PC-3 (cell line): ENCODE measurements around the gene KCTD20. TPM values are rescaled to one million over a fixed set of nuclear protein-coding genes. Genes with fewer than 3 reads are reported as not detected.

Source experiments
- ATAC-seq: fragments of 200-7000 bp; cut with Tn5 transposase; 2 replicates; pipeline ENCODE4 v1.9.1; 2020; ENCODE audit warnings: mild to moderate bottlenecking, moderate library complexity
- BruUV-seq: library from RNA; stranded (reverse); fragments of 400-500 nt; replicated peaks from 2 replicates; lab custom pipeline; 2021; lab: Mats Ljungman, UMichigan
- CTCF ChIA-PET: fragments of 300-600 bp; sonication (Branson Sonifier 250); formaldehyde crosslinking; loops from one replicate; lab custom pipeline; 2022; ENCODE audit warnings: antibody characterized with exemption; lab: Charles Lee
- POLR2A ChIA-PET: fragments of 300-600 bp; sonication (Branson Sonifier 250); formaldehyde crosslinking; loops from one replicate; lab custom pipeline; 2022; ENCODE audit warnings: antibody characterized with exemption; ENCODE audit not compliant: unreplicated experiment; lab: Charles Lee
- DNase-seq: peaks from one replicate; pipeline ENCODE4 v3.0.0-alpha.2; 2015
- H2AFZ ChIP-seq: fragments of 300-600 bp; sonication (generic); 2 replicates; pipeline ENCODE4 v1.6.0; 2016; ENCODE audit warnings: antibody characterized with exemption, low read length
- H3F3A ChIP-seq: fragments of 300-600 bp; sonication (generic); one replicate; pipeline ENCODE4 v1.6.0; 2017; ENCODE audit warnings: antibody characterized with exemption, low read length, control low read depth, mild to moderate bottlenecking; ENCODE audit not compliant: unreplicated experiment
- H3K27ac ChIP-seq: fragments of 300-600 bp; sonication (generic); 2 replicates; pipeline ENCODE4 v1.5.1; 2016; ENCODE audit warnings: mild to moderate bottlenecking, low read length
- H3K27me3 ChIP-seq: fragments of 300-600 bp; sonication (generic); 2 replicates; pipeline ENCODE4 v1.6.1; 2016; ENCODE audit warnings: low read length, mixed read lengths
- H3K36me3 ChIP-seq: fragments of 300-600 bp; sonication (generic); 2 replicates; pipeline ENCODE4 v1.6.1; 2016; ENCODE audit warnings: low read depth, mixed run types, low read length, mixed read lengths
- H3K4me1 ChIP-seq: fragments of 300-600 bp; sonication (generic); 2 replicates; pipeline ENCODE4 v1.5.1; 2016; ENCODE audit warnings: low read length; ENCODE audit not compliant: insufficient read depth
- H3K4me2 ChIP-seq: fragments of 300-600 bp; sonication (generic); 2 replicates; pipeline ENCODE4 v1.6.0; 2016; ENCODE audit warnings: low read length
- H3K4me3 ChIP-seq: fragments of 300-600 bp; sonication (generic); 2 replicates; pipeline ENCODE4 v1.5.1; 2016; ENCODE audit warnings: mild to moderate bottlenecking, low read length, mixed read lengths
- H3K79me2 ChIP-seq: fragments of 300-600 bp; sonication (generic); 2 replicates; pipeline ENCODE4 v1.6.1; 2017; ENCODE audit warnings: low read length, mixed read lengths
- H3K9ac ChIP-seq: fragments of 300-600 bp; sonication (generic); 2 replicates; pipeline ENCODE4 v1.6.0; 2016; ENCODE audit warnings: mild to moderate bottlenecking, low read length
- H3K9me2 ChIP-seq: fragments of 300-600 bp; sonication (generic); replicated peaks from 2 replicates; pipeline ENCODE4 v1.6.1; 2016; ENCODE audit warnings: mixed run types, low read length, mixed read lengths
- H3K9me3 ChIP-seq: fragments of 300-600 bp; sonication (generic); 2 replicates; pipeline ENCODE4 v1.6.1; 2016; ENCODE audit warnings: low read length, mixed read lengths
- H4K20me1 ChIP-seq: fragments of 300-600 bp; sonication (generic); 2 replicates; pipeline ENCODE4 v1.6.1; 2016; ENCODE audit warnings: low read length, mixed read lengths
- EZH2 ChIP-seq: fragments of 300-600 bp; sonication (generic); IDR thresholded peaks from one replicate; pipeline ENCODE4 v1.6.1; 2017; ENCODE audit warnings: antibody characterized with exemption, mild to moderate bottlenecking, low read length; ENCODE audit not compliant: unreplicated experiment
- EZH2phosphoT487 ChIP-seq: fragments of 300-600 bp; sonication (generic); IDR thresholded peaks from 2 replicates; pipeline ENCODE4 v1.6.1; 2018; ENCODE audit warnings: mild to moderate bottlenecking, antibody characterized with exemption, low read length, borderline replicate concordance
- intact Hi-C: fragments of 100-400 bp; cut with micrococcal nuclease; formaldehyde crosslinking; loops from 2 replicates; pipeline ENCODE4 v1.9.0; 2023
- total RNA-seq: library from RNA; depleted of rRNA; stranded (reverse); fragments of >200 nt; gene quantifications from 2 replicates; pipeline ENCODE4 v1.2.3, GENCODE V29; 2014; rRNA removed
- TF ChIP-seq, protein P1 (sequence below): fragments of 300-600 bp; sonication (generic); conservative IDR thresholded peaks from 2 replicates; pipeline ENCODE4 v1.5.1; 2017; ENCODE audit warnings: antibody characterized with exemption, low read depth, mild to moderate bottlenecking, low read length

The KCTD20 gene
- total RNA-seq, 1 experiment from 2014 or later, result 26.5 TPM

DNA sequence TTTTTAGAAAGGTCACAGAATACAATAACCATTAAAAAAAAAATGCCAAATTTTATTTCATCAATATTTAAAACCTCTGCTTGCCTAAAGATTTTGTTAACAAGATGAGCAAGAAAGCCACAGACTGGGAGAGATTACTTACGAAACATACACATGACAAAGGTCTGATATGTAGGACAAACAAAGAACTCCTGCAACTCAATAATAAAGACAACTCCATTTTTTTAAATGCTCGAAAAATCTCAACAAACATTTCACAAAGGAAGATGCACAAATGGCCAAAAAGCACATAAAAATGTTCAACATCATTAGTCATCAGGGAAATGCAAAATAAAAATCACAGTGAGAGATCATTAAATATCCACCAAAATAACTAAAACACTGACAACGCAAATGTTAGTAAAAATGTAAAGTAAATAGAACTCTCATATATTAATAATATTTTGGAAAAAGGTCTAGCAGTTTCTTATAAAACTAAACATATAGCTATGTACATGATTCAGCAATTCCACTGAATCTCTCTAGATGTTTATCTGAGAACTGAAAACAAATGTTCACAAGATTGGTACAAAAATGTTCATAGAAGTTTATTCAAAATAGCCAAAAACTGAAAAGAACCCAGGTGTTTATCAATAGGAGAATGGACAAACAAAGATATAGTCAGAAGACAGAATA lies 94.2 kb downstream of the KCTD20 start:
- peaks cover 22% of the 10 kb centered on the region for H3K36me3 ChIP-seq
- BruUV-seq, result no TSS peak
- POLR2A ChIA-PET, result interaction anchor here (0.6 kb wide), 2 partner anchors 48 to 83 kb away, joined by 3 to 7 read pairs; no protein-coding TSS in a partner anchor

DNA sequence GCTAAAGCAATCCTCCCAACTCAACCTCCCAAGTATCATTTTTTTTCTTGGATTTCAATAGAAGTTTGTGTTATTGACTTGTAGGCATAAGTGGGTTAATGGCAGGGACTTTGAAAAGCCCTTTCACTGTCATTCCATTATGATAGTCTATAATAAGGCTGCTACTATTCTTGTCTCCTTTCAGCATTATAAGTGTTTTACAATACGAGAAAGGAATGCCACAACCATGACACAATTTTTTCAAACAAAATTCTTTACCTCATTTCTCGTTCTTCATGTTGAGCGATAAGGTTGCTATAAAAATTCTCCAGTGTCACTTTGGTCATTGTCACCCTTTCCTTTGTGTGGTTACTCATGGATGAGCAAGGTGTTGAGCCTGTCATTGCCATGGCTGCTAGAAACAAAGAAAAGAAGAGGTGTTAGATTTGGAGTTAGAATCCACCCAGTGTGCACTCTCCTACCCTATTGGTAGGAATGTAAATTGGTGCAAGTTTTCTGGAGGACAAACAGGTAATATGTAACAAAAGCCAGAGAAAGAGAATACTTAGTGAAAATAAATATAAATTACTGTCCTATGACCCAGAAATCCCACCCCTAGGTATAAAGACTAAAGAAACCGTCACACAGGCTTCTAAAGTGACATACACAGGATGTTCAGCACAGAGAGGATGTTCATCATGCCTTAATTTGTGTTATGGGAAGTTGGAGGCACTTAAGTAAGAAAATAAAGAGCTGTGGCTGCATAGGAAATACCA lies 97.2 kb downstream of the KCTD20 start:
- Histone ChIP-seq H3K27me3 (no peaks in the 10 kb centered on the region), H3K9me2 (no peaks in the 10 kb centered on the region), H3K4me1 (peaks cover 35% of the 10 kb centered on the region), H3K36me3 (peaks cover 15% of the 10 kb centered on the region), H3K9ac (no peak overlapping the region), H3K4me3 (no peak overlapping the region), H3K79me2 (peaks cover 59% of the 10 kb centered on the region), H2AFZ (no peak overlapping the region), H3K27ac (no peak overlapping the region), H3F3A (no peaks in the 10 kb centered on the region), H4K20me1 (no peaks in the 10 kb centered on the region), H3K4me2 (no peak overlapping the region), H3K9me3 (no peaks in the 10 kb centered on the region)
- ATAC-seq (no peak), DNase-seq (no peak)
- TF ChIP-seq, protein P1, sequence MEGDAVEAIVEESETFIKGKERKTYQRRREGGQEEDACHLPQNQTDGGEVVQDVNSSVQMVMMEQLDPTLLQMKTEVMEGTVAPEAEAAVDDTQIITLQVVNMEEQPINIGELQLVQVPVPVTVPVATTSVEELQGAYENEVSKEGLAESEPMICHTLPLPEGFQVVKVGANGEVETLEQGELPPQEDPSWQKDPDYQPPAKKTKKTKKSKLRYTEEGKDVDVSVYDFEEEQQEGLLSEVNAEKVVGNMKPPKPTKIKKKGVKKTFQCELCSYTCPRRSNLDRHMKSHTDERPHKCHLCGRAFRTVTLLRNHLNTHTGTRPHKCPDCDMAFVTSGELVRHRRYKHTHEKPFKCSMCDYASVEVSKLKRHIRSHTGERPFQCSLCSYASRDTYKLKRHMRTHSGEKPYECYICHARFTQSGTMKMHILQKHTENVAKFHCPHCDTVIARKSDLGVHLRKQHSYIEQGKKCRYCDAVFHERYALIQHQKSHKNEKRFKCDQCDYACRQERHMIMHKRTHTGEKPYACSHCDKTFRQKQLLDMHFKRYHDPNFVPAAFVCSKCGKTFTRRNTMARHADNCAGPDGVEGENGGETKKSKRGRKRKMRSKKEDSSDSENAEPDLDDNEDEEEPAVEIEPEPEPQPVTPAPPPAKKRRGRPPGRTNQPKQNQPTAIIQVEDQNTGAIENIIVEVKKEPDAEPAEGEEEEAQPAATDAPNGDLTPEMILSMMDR, result 0 out of 2 replicates have a peak, but pooled peaks have one; percentile 10
- TF ChIP-seq EZH2, result no peak
- intact Hi-C loops, result loop anchor here (5.0 kb wide), 1 partner anchor 118 kb away; no protein-coding TSS in a partner anchor
- POLR2A ChIA-PET, result no interaction called here
- no TSS peak for BruUV-seq
- CTCF ChIA-PET, result no interaction called here

More for the DNA sequence above, 94.2 kb downstream of the KCTD20 start:
- peaks cover 14% of the 10 kb centered on the region for H3K4me1 ChIP-seq
- CTCF ChIA-PET, result interaction anchor here (0.7 kb wide), 1 partner anchor 43 kb away, joined by 19 read pairs; no protein-coding TSS in a partner anchor
- DNase-seq (peak; percentile 43), ATAC-seq (peak; percentile 70)
- H3K4me2 ChIP-seq, result peak overlapping the region; percentile 28; the same call in 1 of the 2 replicates
- H2AFZ ChIP-seq, result no peak overlapping the region
- H3K79me2 ChIP-seq, result peaks cover 49% of the 10 kb centered on the region
- H4K20me1 ChIP-seq, result no peaks in the 10 kb centered on the region
- H3F3A ChIP-seq, result no peaks in the 10 kb centered on the region
- TF ChIP-seq, protein P1, result no peak
- TF ChIP-seq EZH2phosphoT487 (no peak), EZH2 (no peak)
- no peaks in the 10 kb centered on the region for H3K9me2 ChIP-seq
- no peak overlapping the region for H3K9ac ChIP-seq
- no peaks in the 10 kb centered on the region for H3K27me3 ChIP-seq
- peak overlapping the region; percentile 18 for H3K27ac ChIP-seq
- no peaks in the 10 kb centered on the region for H3K9me3 ChIP-seq
- intact Hi-C loops, result no loop called here
- H3K4me3 ChIP-seq, result no peak overlapping the region

Other genes with a start within 250 kb of the KCTD20 start
- 14.3 and 21.4 TPM in 2 replicates for gene BRPF3, start 246.3 kb upstream of the KCTD20 start, total RNA-seq
- gene PNPLA1, start 172.9 kb upstream of the KCTD20 start, total RNA-seq, result 0.29 TPM in 1 of 2 replicates, not detected in the other
- not detected in 2 replicates for gene BNIP5, start 106.1 kb upstream of the KCTD20 start, total RNA-seq
- gene ETV7, start 55.3 kb upstream of the KCTD20 start, total RNA-seq, result not detected in 2 replicates
- gene PXT1, start 146 bp upstream of the KCTD20 start, total RNA-seq, result not detected in 2 replicates
- gene STK38, start 104.5 kb downstream of the KCTD20 start, total RNA-seq, result 25.7 and 26.9 TPM in 2 replicates
- 206 and 297 TPM in 2 replicates for gene SRSF3, start 151.4 kb downstream of the KCTD20 start, total RNA-seq
- gene CDKN1A, start 235.7 kb downstream of the KCTD20 start, total RNA-seq, result 79.5 and 91.5 TPM in 2 replicates